ENCODE results near the gene PRDM10.

GRCh38 chr11:129937592-129938238 is 64.9 kb downstream of the PRDM10 start:
- TF ChIP-seq CTCF (conservative IDR thresholded peaks at IDR 0.05 in 1 of 2, IDR thresholded peaks at IDR 0.05 in 1 of 2; ENCODE audit: low read depth in 1 of 2, low read length in 2 of 2) (no peak), EZH2 (IDR thresholded peaks at IDR 0.05; ENCODE audit: low read length, missing control alignments) (no peak)

Data from fibroblast of lung (primary cell).